B cell (primary cell): ENCODE measurements around the gene CDS1. TPM values are rescaled to one million over a fixed set of nuclear protein-coding genes. Genes with fewer than 3 reads are reported as not detected.

Source experiments
- ATAC-seq: fragments of 200-7000 bp; cut with Tn5 transposase; one replicate; pipeline ENCODE4 v1.10.0; 2021; ENCODE audit warnings: low read depth, mild to moderate bottlenecking, moderate number of reproducible peaks, moderate library complexity
- CTCF ChIA-PET: fragments of 350-600 bp; sonication (Branson Sonifier 250); formaldehyde crosslinking; loops from one replicate; lab custom pipeline; 2021; ENCODE audit warnings: antibody characterized with exemption, inconsistent platforms; lab: Charles Lee
- POLR2A ChIA-PET: fragments of 350-600 bp; sonication (Branson Sonifier 250); formaldehyde crosslinking; loops from one replicate; lab custom pipeline; 2021; ENCODE audit warnings: antibody characterized with exemption; lab: Charles Lee
- DNase-seq: peaks from one replicate; pipeline ENCODE4 v3.0.0; 2013
- H2AFZ ChIP-seq: 2 replicates; pipeline ENCODE4 v1.6.1; 2012; ENCODE audit warnings: mild to moderate bottlenecking, low read depth, low read length; ENCODE audit not compliant: insufficient read depth, poor library complexity, severe bottlenecking
- H3K27ac ChIP-seq, 2 donors: 1 replicate in 1 of 2; 2 replicates in 1 of 2; pipeline ENCODE4 v1.5.1; 2012 to 2013; ENCODE audit warnings: low read length in 2 of 2, mild to moderate bottlenecking in 2 of 2, moderate library complexity in 1 of 2
- H3K27me3 ChIP-seq, 4 experiments: fragments of 200-600 bp in 1 of 4; sonication (generic) in 1 of 4; replicated peaks in 1 of 4; 1 replicate in 2 of 4; 2 replicates in 2 of 4; pipeline versions ENCODE4 v1.6.1 to v1.7.0; 2013 to 2016; ENCODE audit warnings: low read length in 3 of 4, mild to moderate bottlenecking in 2 of 4, mixed read lengths in 1 of 4, moderate library complexity in 1 of 4; ENCODE audit not compliant: insufficient read depth in 4 of 4, control insufficient read depth in 3 of 4; ENCODE audit errors: control extremely low read depth in 1 of 4
- H3K36me3 ChIP-seq, 2 experiments: replicated peaks in 1 of 2; 1 replicate in 1 of 2; 2 replicates in 1 of 2; pipeline versions ENCODE4 v1.6.1 to v1.7.1; 2013; ENCODE audit warnings: low read length in 1 of 2; ENCODE audit not compliant: insufficient read depth in 2 of 2, control insufficient read depth in 1 of 2; ENCODE audit errors: control extremely low read depth in 1 of 2, extremely low read depth in 1 of 2
- H3K4me1 ChIP-seq, 2 donors: fragments of 200-600 bp in 1 of 2; sonication (generic) in 1 of 2; 1 replicate in 1 of 2; 2 replicates in 1 of 2; pipeline versions ENCODE4 v1.5.1 to v1.6.1; 2013 to 2017; ENCODE audit warnings: low read length in 2 of 2; ENCODE audit not compliant: control insufficient read depth in 2 of 2, insufficient read depth in 2 of 2
- H3K4me2 ChIP-seq: replicated peaks from 2 replicates; pipeline ENCODE3; 2012; ENCODE audit warnings: mild to moderate bottlenecking, low read depth, low read length; ENCODE audit not compliant: poor library complexity, severe bottlenecking
- H3K4me3 ChIP-seq, 5 experiments: fragments of 200-600 bp in 1 of 5; sonication (generic) in 1 of 5; 1 replicate in 3 of 5; 2 replicates in 2 of 5; pipeline versions ENCODE4 v1.5.1 to v1.7.0; 2011 to 2016; ENCODE audit warnings: low read length in 4 of 5, mild to moderate bottlenecking in 4 of 5, low read depth in 2 of 5, control low read depth in 1 of 5, moderate library complexity in 1 of 5; ENCODE audit not compliant: insufficient read depth in 1 of 5; ENCODE audit errors: control extremely low read depth in 1 of 5, extremely low read depth in 1 of 5
- H3K79me2 ChIP-seq: fragments of 200-600 bp; sonication (generic); one replicate; pipeline ENCODE4 v1.6.0; 2016; ENCODE audit warnings: low read length; ENCODE audit not compliant: control insufficient read depth, insufficient read depth
- H3K9ac ChIP-seq: fragments of 200-600 bp; sonication (generic); 2 replicates; pipeline ENCODE4 v1.6.1; 2017; ENCODE audit warnings: mild to moderate bottlenecking, low read length, moderate library complexity
- H3K9me3 ChIP-seq, 3 donors: one replicate each; pipeline versions ENCODE4 v1.6.1 to v1.7.1; 2013; ENCODE audit warnings: low read length in 2 of 3; ENCODE audit not compliant: control insufficient read depth in 2 of 3, insufficient read depth in 1 of 3; ENCODE audit errors: control extremely low read depth in 1 of 3
- H4K20me1 ChIP-seq: 2 replicates; pipeline ENCODE4 v1.6.0; 2012; ENCODE audit warnings: mild to moderate bottlenecking, low read length; ENCODE audit not compliant: insufficient read depth, control insufficient read depth, poor library complexity, severe bottlenecking
- H3K27ac Mint-ChIP-seq: one replicate; pipeline ENCODE4 v1.8.0; 2021; ENCODE audit warnings: mixed read lengths
- H3K27me3 Mint-ChIP-seq: one replicate; pipeline ENCODE4 v1.8.0; 2021; ENCODE audit warnings: mixed read lengths
- H3K4me1 Mint-ChIP-seq: one replicate; pipeline ENCODE4 v1.8.0; 2021; ENCODE audit warnings: mixed read lengths
- H3K4me3 Mint-ChIP-seq: one replicate; pipeline ENCODE4 v1.8.0; 2021; ENCODE audit warnings: mixed read lengths
- H3K9me3 Mint-ChIP-seq: one replicate; pipeline ENCODE4 v1.8.0; 2022; ENCODE audit warnings: mixed read lengths; ENCODE audit not compliant: insufficient read depth
- EZH2 ChIP-seq: IDR thresholded peaks from 2 replicates; pipeline ENCODE4 v1.6.1; 2012; ENCODE audit warnings: borderline replicate concordance, low read depth, mild to moderate bottlenecking, moderate library complexity, low read length; ENCODE audit not compliant: insufficient read depth, poor library complexity, severe bottlenecking
- WGBS: methylation state at CpG from one replicate; pipeline ENCODE4 v1.1.5; 2013; ENCODE audit warnings: missing lambda C conversion rate; ENCODE audit not compliant: insufficient coverage; 5-methylcytosine and 5-hydroxymethylcytosine counted together
- intact Hi-C: fragments of 100-400 bp; cut with micrococcal nuclease; formaldehyde crosslinking; loops from one replicate; pipeline ENCODE4 v1.10.0; 2022
- polyA plus RNA-seq: library from polyadenylated mRNA; depleted of rRNA; stranded (reverse); fragments of >200 nt; gene quantifications from 2 replicates; pipeline ENCODE4 v1.2.3, GENCODE V29; 2012
- total RNA-seq, 2 donors: library from RNA; stranded (reverse); fragments of 120-200 nt in 1 of 2; gene quantifications; 1 replicate in 1 of 2; 2 replicates in 1 of 2; pipeline versions ENCODE4 v1.2.3 to v1.2.4, GENCODE V29; 2013 to 2022
- TF ChIP-seq, protein P1 (sequence below): fragments of 200-600 bp; IDR thresholded peaks from one replicate; pipeline ENCODE4 v1.8.0; 2022; ENCODE audit warnings: antibody characterized with exemption, mild to moderate bottlenecking

CDS1 gene
- total and polyA plus RNA-seq, 2 donors (not counting 1 experiment from before 2014, with no cell fraction given), result 0.03 to 0.15 TPM

DNA sequence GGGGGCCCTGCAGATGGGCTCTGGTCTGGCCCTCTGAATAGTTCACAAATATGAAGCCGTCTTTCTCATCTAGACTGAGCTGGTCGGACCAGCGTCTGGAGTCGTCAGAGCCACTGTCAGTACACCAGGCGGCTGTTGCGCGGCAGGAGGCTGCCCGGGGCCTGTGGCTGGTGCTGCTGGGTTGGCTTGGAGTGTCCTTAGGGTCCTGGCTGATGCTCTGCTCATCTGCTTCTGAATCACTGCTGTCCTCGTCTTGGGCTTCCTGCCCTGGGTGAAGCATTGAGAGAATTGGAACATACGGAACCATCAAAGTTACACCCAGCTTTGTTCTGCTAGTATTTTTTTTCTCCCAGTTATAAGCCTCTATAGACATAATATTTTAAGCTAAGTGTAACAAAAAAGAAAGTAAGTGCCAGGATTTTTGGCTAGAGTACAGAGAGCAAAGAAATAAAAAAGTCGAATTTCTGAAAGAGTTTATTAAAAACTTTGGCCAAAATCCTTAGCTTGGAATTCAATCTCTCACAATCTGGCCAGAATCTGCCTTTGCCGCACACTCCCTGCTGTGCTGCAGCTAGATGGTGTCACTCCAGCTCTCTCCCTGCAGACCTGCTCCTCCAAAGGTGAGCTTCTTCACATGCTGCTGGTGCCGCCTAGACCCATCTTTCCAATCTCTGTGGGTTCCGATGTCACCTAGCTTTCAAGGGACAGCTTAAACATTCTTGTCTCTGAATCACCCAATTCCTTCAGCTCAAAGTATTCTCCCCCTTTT lies 96.2 kb downstream of the CDS1 start:
- Mint-ChIP-seq H3K27me3 (no peaks in the 10 kb centered on the region), H3K9me3 (no peaks in the 10 kb centered on the region), H3K27ac (no peak overlapping the region), H3K4me1 (no peaks in the 10 kb centered on the region), H3K4me3 (no peak overlapping the region)
- Histone ChIP-seq H3K4me2 (no peak overlapping the region), H3K9ac (no peak overlapping the region), H3K4me1 (no peaks in the 10 kb centered on the region), H3K4me3 (no peak overlapping the region), H3K36me3 (no peaks in the 10 kb centered on the region), H3K9me3 (no peaks in the 10 kb centered on the region), H3K79me2 (no peaks in the 10 kb centered on the region), H3K27ac (no peak overlapping the region), H3K27me3 (no peaks in the 10 kb centered on the region), H2AFZ (no peak overlapping the region), H4K20me1 (no peaks in the 10 kb centered on the region)
- TF ChIP-seq, protein P1, sequence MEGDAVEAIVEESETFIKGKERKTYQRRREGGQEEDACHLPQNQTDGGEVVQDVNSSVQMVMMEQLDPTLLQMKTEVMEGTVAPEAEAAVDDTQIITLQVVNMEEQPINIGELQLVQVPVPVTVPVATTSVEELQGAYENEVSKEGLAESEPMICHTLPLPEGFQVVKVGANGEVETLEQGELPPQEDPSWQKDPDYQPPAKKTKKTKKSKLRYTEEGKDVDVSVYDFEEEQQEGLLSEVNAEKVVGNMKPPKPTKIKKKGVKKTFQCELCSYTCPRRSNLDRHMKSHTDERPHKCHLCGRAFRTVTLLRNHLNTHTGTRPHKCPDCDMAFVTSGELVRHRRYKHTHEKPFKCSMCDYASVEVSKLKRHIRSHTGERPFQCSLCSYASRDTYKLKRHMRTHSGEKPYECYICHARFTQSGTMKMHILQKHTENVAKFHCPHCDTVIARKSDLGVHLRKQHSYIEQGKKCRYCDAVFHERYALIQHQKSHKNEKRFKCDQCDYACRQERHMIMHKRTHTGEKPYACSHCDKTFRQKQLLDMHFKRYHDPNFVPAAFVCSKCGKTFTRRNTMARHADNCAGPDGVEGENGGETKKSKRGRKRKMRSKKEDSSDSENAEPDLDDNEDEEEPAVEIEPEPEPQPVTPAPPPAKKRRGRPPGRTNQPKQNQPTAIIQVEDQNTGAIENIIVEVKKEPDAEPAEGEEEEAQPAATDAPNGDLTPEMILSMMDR, result no peak
- TF ChIP-seq EZH2, result no peak
- DNase-seq (no peak), ATAC-seq (no peak)
- CTCF ChIA-PET, result interaction anchor here (0.7 kb wide), 1 partner anchor 324 kb away, joined by 3 read pairs; no protein-coding TSS in a partner anchor
- POLR2A ChIA-PET, result no interaction called here
- WGBS, result 91% methylated on average over 11 of the region's 14 CpGs
- intact Hi-C loops, result no loop called here

GRCh38 chr4:84680956-84681355 lies 98.0 kb downstream of the CDS1 start:
- no peak overlapping the region for H3K4me3 ChIP-seq
- Mint-ChIP-seq H3K9me3 (no peaks in the 10 kb centered on the region), H3K27ac (no peak overlapping the region), H3K4me1 (no peaks in the 10 kb centered on the region), H3K27me3 (no peaks in the 10 kb centered on the region), H3K4me3 (no peak overlapping the region)
- no peak overlapping the region for H2AFZ ChIP-seq
- no peaks in the 10 kb centered on the region for H3K36me3 ChIP-seq
- H3K9ac ChIP-seq, result no peak overlapping the region
- ChIA-PET POLR2A (no interaction called here), CTCF (no interaction called here)
- H3K27me3 ChIP-seq, result no peaks in the 10 kb centered on the region
- 82% methylated on average over 4 of the region's 4 CpGs for WGBS
- no peak overlapping the region for H3K4me2 ChIP-seq
- no peaks in the 10 kb centered on the region for H4K20me1 ChIP-seq
- no peaks in the 10 kb centered on the region for H3K79me2 ChIP-seq
- DNase-seq, result no peak
- no peak for TF ChIP-seq EZH2
- TF ChIP-seq, protein P1, result no peak
- H3K27ac ChIP-seq, result no peak overlapping the region
- no peaks in the 10 kb centered on the region for H3K4me1 ChIP-seq
- H3K9me3 ChIP-seq, result no peaks in the 10 kb centered on the region
- ATAC-seq, result no peak
- intact Hi-C loops, result no loop called here
